UCSD-AML1 (cell line): ENCODE measurements around the gene PSIP1.
"Not testable (repeated sequence)": the region's sequence is repeated elsewhere in the genome, so short reads cannot be mapped to it uniquely, and the experiment has no call there.

ENCODE experiments used
- DNase-seq: peaks from one replicate; lab custom pipeline; 2025; ENCODE audit not compliant: unreplicated experiment; lab: John Stamatoyannopoulos, UW

Gene PSIP1

DNA sequence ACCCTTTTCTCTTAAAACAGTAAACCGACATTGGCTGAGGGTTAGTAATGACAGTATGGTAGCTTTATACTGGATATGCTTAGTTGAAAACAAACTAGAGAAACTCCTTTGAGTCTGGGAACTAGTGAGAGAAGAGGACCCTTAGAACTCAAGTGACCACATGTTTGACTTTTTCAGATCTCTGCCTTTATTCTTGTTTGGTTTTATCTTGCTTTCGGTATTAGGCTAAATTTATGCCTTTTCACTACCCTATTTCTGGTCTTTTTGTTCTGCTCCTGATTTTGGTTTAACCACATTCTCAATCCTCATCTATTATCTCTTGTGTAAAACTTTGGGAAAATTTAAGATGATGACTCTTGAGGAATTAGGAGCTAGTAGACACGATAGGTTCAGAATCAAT lies 77.1 kb downstream of the PSIP1 start:
- DNase-seq: no peak

DNA sequence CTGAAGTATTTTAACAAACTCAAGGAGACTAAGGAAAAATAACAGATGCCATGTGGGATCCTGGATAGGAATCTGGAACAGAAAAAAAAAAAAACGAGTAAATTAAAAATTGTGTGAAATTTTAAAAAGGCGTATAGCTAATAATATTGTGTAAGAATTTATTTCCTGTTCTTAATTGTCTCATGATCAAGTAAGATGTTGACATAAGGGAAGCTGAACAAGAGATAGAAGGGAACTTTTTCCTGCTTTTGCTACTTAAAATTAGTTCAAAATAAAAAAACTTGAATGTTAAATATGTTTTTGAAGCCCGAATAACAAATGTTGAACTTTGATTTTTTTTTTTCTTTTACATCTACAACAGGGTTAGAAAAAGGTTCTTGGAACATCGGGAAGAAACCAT lies 77.6 kb downstream of the PSIP1 start:
- no peak for DNase-seq

DNA sequence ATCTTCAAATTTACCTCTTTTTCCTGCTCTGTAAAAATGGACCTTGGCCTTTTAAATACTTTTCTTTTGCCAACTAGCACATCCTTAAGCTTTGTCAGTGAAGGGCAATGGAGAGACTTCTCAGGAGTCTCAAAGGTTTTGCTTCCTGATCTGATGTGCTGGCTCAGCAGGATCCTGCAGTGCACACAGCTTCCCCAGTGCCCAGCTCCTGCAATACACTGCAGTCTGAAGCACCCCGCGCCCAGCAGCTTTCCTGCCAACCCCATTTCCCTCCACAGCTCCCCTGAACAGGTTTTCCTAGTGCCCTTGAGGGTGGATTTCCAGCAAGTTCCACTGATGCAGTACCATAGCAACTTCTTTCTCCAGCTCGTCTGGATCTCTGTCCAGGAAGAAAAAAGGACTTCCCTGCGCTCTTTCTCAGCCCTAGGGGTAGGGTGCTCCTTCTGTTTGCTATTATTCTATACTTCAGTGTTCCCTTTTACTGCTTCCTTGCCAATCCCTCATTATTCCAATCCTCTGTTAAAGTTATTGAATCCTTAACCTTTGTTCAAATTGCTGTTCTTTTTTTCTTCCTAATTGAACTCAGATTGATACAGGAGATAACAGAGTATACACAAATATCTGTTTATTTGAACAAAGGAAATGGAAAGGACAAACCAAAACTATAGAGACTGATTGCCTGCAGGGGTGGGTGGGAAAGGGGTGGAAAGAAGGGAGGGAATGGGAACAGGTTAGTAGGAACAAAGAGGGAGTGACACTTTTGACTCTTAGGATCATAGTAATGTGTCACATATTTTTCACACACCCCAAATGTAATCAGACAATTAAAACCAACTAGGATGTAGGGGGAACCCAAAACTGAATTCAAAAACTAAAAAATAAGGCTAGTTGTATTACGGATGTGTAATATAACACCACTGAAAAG lies 79.6 kb downstream of the PSIP1 start:
- DNase-seq: peak; percentile 14

DNA sequence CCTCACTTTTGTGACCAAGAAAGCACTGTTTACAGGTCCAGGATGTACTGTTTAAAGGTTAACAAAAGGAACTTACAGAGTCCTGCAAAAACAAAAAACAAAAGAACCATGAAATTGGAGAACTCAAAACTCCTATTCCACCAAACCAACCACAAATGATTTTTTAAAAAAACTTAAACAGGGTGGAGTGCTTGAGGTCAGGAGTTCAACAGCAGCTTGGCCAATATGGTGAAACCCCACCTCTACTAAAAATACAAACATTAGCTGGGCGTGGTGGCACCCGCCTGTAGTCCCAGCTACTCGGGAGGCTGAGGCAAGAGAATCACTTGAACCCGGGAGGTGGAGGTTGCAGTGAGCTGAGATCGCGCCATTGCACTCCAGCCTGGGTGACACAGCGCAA lies 83.1 kb downstream of the PSIP1 start:
- not testable (repeated sequence) for DNase-seq

DNA sequence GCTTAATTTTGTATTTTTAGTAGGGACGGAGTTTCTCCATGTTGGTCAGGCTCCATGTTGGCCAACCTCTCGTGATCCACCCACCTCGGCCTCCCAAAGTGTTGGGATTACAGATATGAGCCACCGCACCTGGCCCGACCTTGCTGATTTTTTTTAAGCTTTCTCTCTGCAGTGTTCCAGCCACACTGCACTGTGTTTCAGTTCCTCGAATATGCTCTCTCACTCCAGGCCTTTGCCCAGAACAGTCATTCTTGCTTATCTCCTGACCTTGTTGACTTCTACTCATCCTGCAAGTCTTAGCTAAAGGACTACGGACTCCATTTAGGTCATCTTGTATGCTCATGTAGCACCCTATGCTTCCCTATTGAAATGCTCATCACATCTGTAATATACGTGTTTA lies 84.8 kb downstream of the PSIP1 start:
- DNase-seq: no peak

DNA sequence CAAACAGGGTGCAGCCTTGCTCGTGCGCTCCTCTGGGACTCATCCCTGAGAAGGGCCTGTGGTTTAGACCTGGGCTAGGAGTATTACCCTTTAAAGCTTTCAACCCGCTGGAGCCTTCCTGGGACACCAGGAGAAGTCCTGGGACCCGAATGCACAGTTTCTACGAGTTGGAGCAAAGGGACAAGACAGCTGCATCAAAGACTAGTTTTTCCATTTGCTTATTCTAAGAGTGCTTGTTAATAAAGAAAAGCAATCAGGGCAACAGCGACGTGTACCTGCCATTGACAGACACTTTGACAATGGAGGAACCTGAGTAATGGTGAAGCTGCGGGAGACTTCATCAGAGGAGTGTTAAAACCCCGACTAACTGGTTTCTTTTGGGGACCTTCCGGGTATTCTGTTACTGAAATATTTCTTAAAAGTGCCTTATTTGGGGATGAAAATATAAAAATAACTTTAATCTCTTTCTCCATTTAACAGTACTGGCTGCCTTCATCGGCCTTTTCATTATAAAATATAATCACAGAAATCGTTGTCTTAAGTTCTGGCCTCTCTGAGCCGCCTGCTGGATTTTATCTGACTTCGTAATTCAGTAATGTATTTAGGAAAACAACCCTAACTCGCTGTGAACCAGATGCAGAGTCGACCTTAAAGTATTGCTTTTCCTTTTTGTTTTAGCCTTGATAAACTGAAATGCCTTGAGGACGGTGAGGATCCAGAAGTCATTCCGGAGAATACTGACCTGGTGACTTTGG lies 87.4 kb downstream of the PSIP1 start:
- no peak for DNase-seq

DNA sequence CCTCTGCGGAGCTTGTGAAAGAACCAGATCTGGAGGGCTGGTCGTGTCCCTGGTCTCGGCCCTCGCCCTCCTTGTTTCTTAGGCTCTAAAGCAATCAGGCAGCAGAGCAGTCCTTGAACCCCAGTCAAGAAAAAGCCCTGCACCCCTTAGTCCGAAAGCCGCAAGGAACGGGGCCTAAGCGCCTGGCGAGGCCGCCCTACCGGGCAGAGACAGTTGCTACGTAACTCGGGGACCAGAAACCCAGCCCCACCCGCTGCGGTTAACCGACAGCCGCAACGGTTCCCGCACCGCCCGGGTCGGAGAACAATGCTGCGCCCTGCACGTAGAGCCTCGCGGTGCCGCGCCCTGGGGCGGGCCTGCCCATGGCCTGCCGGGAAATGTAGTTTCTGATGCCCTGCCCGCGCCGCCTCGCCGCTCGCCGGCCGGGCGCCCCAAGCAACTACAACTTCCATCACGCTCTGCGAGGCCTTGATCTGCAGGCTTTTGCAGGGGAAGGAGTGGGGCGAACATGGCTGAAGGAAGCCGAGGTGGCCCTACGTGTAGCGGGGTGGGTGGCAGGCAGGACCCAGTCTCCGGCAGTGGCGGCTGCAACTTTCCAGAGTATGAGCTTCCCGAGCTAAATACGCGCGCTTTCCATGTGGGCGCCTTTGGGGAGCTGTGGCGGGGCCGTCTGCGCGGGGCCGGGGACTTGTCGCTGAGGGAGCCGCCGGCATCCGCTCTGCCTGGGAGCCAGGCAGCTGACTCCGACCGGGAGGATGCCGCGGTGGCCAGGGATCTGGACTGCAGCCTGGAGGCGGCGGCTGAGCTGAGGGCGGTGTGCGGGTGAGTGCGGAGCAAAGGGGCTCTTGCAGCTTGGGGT lies 88.2 kb downstream of the PSIP1 start, which contains the start of gene SNAPC3:
Gene SNAPC3 (plus strand): TSS at position 505 of the 859 bp plus-strand sequence. CDS start 4 bp downstream, at position 509.
- DNase-seq: peak; percentile 96

DNA sequence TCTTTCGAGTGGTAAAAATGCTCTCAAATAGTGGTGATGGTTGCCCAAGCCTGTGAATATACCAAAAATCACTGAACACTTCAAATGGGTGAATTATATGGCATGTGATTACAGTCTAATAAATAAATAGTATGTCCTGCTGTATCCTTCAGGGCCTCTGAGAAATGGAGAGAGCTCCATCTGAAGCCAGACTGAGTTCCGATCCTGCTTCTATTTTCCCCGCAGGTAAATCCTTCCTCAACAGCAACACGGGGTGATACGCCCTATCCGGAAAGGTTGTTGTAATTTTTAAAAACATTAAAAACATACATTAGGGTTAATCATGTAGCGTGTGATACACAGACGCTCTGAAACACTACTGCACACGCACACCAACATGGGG lies 88.8 kb downstream of the PSIP1 start:
- no peak for DNase-seq

DNA sequence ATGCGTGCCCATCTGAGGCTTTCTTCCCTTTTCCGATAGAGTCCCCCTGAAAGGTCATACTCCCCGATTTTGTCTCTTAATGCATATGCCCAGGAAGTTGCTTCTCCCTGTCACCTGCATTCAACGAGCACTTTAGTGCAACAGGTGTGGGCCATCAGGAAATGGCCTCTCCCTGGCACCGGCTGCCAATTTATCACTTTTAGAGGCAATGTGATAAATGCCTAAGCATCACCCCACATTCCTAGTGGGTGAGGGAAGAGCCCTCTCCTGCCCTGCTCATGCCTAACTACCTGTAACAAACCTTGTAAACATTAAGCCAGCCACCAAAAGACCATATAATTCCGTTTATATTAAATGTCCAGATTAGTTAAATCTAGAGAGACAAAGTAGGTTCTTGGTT lies 89.2 kb downstream of the PSIP1 start:
- no peak for DNase-seq

DNA sequence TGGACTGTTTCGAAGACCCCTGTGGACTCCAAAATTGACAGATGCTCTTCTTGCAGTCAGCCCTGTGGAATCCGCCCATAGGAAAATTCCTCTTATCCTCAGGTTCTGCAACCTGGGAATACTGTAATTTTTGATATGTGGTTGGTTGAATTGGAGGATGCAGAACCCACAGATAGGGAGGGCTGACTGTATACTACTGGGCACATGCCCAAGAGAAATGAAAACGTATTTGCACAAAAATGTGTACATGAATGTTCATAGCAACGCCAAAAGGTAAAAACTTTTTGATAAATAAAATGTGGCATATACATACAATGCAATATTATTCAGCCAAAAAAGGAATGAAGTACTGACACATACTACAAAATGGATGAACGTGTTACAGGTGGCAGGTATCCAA lies 90.0 kb downstream of the PSIP1 start:
- no peak for DNase-seq

DNA sequence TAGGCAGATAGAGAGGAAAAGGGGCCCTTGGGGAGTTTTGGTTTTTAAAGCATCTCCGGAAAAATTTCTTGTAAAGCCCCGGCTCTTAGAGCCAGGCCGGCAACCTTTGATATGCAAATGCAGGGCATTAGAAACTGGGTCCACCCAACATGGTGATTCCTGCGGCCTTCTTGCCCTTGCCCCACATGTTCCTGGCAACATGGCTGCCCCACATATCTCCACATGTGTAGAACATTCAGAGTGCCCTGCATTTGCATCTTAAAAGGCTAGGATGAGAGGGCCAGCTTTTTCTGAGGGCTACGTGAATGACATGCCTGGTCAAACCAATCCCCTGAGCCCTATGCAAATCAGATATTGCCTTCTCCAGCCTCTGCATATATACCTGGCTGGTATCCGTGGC lies 93.1 kb downstream of the PSIP1 start:
- no peak for DNase-seq

DNA sequence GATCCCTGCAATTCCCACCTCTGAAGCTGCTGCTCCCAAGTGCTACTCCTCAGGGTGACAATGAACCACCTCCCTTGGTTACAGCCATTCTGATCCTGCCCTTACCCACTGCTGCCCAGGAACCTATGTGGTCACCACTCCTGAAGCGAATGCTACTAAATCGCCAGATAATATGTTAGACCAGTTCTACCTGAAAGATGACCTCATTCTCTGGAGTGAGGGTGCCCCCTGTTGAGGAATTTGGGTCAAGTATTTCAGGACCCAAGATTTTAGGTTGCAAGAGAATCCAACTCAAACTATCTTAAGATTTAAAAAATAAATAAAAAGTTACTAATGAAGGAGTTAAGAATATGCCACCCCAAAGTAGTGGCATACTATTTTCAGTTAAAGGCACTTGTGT lies 93.9 kb downstream of the PSIP1 start:
- peak; percentile 18 for DNase-seq
